K562 (cell line): ENCODE measurements around the gene THAP8. TPM values are rescaled to one million over a fixed set of nuclear protein-coding genes. Genes with fewer than 3 reads are reported as not detected.

Experiments
- CBX8 ChIP-seq: fragments of 200-600 bp; sonication (generic); IDR thresholded peaks from 2 replicates; pipeline ENCODE4 v1.6.1; 2012; ENCODE audit warnings: borderline replicate concordance, mixed run types, low read depth, mild to moderate bottlenecking, moderate library complexity, mixed read lengths, low read length, control low read depth, inconsistent platforms; ENCODE audit not compliant: poor library complexity, severe bottlenecking; ENCODE audit errors: extremely low read depth
- FOXA1 ChIP-seq: fragments of 450-650 bp; IDR thresholded peaks from 2 replicates; pipeline ENCODE4 v1.6.1; 2016; ENCODE audit warnings: mild to moderate bottlenecking, borderline replicate concordance
- SIX5 ChIP-seq, 2 experiments: IDR thresholded peaks; 2 replicates each; pipeline ENCODE4 v1.6.1; 2011; ENCODE audit warnings: low read length in 2 of 2, borderline replicate concordance in 1 of 2, low read depth in 1 of 2, mild to moderate bottlenecking in 1 of 2, moderate library complexity in 1 of 2; ENCODE audit not compliant: insufficient read depth in 1 of 2
- polyA plus RNA-seq, 8 experiments: library from polyadenylated mRNA; depleted of rRNA in 4 of 8; stranded (reverse) in 5 of 8; unstranded in 3 of 8; fragments of >200 nt; fragmentation: Nextera tagmentation in 2 of 8; fragmentation: Illumina TruSeq in 1 of 8; extraction: Ambion mirVana in 2 of 8; extraction: Trizol in 1 of 8; gene quantifications; 2 replicates each; pipeline versions ENCODE4 v1.2.1 to v1.2.3, GENCODE V29; 2011 to 2014; ENCODE audit warnings: inconsistent platforms in 1 of 8, missing spikeins in 1 of 8
- total RNA-seq, 7 experiments: library from RNA; depleted of rRNA in 6 of 7; stranded (reverse); fragments of >200 nt in 6 of 7; fragmentation: Illumina TruSeq in 2 of 7; extraction: Trizol in 2 of 7; gene quantifications; 2 replicates each; pipeline versions ENCODE4 v1.2.1 to v1.2.3, GENCODE V29; 2011 to 2021; ENCODE audit warnings: low replicate concordance in 1 of 7
- TF ChIP-seq, protein P1 (sequence below), 2 experiments: fragments of 450-650 bp; formaldehyde crosslinking in 1 of 2; IDR thresholded peaks; 2 replicates each; pipeline versions ENCODE4 v1.4.0 to v1.6.1; 2014 to 2020; ENCODE audit warnings: mild to moderate bottlenecking in 2 of 2, borderline replicate concordance in 1 of 2, low read depth in 1 of 2
- TF ChIP-seq, protein P2 (sequence below): fragments of 250-450 bp; sonication (Bioruptor Pico); IDR thresholded peaks from 2 replicates; pipeline ENCODE4 v1.6.1; 2021; ENCODE audit warnings: mild to moderate bottlenecking
- TF ChIP-seq, protein P3 (sequence below): fragments of 200-600 bp; sonication (generic); IDR thresholded peaks from one replicate; pipeline ENCODE4 v1.6.1; 2012; ENCODE audit warnings: mild to moderate bottlenecking, low read depth, low read length, inconsistent platforms

The THAP8 gene
- total and polyA plus RNA-seq, 9 of the 15 experiments (the other 6 are each of a cell fraction or from before 2014, with no cell fraction given) = 0.11 to 2.0 (median 0.94) TPM

DNA sequence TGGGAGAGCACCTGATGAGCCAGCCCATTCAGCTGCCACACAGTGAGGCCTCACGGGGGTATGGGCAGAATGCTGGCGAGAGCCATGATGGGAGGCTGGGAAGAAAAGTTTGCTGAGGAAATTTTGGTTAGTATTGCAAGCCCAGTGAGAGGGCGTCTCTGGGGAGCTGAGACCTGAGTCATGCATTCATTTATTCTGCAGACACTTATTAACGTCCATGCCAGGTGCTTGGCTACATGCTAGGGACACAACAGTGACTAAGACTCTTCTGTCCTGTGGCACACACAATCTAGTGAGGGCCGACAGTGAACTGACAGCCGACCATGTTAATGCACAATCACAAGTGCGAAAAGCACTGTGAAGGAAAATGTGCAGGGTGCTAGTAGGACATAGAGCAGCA, 27.8 kb upstream of the THAP8 start (continued):
- TF ChIP-seq, protein P1, sequence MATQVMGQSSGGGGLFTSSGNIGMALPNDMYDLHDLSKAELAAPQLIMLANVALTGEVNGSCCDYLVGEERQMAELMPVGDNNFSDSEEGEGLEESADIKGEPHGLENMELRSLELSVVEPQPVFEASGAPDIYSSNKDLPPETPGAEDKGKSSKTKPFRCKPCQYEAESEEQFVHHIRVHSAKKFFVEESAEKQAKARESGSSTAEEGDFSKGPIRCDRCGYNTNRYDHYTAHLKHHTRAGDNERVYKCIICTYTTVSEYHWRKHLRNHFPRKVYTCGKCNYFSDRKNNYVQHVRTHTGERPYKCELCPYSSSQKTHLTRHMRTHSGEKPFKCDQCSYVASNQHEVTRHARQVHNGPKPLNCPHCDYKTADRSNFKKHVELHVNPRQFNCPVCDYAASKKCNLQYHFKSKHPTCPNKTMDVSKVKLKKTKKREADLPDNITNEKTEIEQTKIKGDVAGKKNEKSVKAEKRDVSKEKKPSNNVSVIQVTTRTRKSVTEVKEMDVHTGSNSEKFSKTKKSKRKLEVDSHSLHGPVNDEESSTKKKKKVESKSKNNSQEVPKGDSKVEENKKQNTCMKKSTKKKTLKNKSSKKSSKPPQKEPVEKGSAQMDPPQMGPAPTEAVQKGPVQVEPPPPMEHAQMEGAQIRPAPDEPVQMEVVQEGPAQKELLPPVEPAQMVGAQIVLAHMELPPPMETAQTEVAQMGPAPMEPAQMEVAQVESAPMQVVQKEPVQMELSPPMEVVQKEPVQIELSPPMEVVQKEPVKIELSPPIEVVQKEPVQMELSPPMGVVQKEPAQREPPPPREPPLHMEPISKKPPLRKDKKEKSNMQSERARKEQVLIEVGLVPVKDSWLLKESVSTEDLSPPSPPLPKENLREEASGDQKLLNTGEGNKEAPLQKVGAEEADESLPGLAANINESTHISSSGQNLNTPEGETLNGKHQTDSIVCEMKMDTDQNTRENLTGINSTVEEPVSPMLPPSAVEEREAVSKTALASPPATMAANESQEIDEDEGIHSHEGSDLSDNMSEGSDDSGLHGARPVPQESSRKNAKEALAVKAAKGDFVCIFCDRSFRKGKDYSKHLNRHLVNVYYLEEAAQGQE (IDR thresholded peaks at IDR 0.05; ENCODE audit: borderline replicate concordance) = no peak
- TF ChIP-seq, protein P1 (CRISPR knock-in tag; IDR thresholded peaks at IDR 0.05; ENCODE audit: low read depth) = no peak
- TF ChIP-seq CBX8 = no peak
- TF ChIP-seq, protein P2, sequence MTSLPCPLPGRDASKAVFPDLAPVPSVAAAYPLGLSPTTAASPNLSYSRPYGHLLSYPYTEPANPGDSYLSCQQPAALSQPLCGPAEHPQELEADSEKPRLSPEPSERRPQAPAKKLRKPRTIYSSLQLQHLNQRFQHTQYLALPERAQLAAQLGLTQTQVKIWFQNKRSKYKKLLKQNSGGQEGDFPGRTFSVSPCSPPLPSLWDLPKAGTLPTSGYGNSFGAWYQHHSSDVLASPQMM = no peak
- TF ChIP-seq SIX5 (IDR thresholded peaks at IDR 0.05; ENCODE audit: borderline replicate concordance in 1 of 2, insufficient read depth in 1 of 2, low read depth in 1 of 2, low read length in 2 of 2) = no peak
- TF ChIP-seq, protein P3, sequence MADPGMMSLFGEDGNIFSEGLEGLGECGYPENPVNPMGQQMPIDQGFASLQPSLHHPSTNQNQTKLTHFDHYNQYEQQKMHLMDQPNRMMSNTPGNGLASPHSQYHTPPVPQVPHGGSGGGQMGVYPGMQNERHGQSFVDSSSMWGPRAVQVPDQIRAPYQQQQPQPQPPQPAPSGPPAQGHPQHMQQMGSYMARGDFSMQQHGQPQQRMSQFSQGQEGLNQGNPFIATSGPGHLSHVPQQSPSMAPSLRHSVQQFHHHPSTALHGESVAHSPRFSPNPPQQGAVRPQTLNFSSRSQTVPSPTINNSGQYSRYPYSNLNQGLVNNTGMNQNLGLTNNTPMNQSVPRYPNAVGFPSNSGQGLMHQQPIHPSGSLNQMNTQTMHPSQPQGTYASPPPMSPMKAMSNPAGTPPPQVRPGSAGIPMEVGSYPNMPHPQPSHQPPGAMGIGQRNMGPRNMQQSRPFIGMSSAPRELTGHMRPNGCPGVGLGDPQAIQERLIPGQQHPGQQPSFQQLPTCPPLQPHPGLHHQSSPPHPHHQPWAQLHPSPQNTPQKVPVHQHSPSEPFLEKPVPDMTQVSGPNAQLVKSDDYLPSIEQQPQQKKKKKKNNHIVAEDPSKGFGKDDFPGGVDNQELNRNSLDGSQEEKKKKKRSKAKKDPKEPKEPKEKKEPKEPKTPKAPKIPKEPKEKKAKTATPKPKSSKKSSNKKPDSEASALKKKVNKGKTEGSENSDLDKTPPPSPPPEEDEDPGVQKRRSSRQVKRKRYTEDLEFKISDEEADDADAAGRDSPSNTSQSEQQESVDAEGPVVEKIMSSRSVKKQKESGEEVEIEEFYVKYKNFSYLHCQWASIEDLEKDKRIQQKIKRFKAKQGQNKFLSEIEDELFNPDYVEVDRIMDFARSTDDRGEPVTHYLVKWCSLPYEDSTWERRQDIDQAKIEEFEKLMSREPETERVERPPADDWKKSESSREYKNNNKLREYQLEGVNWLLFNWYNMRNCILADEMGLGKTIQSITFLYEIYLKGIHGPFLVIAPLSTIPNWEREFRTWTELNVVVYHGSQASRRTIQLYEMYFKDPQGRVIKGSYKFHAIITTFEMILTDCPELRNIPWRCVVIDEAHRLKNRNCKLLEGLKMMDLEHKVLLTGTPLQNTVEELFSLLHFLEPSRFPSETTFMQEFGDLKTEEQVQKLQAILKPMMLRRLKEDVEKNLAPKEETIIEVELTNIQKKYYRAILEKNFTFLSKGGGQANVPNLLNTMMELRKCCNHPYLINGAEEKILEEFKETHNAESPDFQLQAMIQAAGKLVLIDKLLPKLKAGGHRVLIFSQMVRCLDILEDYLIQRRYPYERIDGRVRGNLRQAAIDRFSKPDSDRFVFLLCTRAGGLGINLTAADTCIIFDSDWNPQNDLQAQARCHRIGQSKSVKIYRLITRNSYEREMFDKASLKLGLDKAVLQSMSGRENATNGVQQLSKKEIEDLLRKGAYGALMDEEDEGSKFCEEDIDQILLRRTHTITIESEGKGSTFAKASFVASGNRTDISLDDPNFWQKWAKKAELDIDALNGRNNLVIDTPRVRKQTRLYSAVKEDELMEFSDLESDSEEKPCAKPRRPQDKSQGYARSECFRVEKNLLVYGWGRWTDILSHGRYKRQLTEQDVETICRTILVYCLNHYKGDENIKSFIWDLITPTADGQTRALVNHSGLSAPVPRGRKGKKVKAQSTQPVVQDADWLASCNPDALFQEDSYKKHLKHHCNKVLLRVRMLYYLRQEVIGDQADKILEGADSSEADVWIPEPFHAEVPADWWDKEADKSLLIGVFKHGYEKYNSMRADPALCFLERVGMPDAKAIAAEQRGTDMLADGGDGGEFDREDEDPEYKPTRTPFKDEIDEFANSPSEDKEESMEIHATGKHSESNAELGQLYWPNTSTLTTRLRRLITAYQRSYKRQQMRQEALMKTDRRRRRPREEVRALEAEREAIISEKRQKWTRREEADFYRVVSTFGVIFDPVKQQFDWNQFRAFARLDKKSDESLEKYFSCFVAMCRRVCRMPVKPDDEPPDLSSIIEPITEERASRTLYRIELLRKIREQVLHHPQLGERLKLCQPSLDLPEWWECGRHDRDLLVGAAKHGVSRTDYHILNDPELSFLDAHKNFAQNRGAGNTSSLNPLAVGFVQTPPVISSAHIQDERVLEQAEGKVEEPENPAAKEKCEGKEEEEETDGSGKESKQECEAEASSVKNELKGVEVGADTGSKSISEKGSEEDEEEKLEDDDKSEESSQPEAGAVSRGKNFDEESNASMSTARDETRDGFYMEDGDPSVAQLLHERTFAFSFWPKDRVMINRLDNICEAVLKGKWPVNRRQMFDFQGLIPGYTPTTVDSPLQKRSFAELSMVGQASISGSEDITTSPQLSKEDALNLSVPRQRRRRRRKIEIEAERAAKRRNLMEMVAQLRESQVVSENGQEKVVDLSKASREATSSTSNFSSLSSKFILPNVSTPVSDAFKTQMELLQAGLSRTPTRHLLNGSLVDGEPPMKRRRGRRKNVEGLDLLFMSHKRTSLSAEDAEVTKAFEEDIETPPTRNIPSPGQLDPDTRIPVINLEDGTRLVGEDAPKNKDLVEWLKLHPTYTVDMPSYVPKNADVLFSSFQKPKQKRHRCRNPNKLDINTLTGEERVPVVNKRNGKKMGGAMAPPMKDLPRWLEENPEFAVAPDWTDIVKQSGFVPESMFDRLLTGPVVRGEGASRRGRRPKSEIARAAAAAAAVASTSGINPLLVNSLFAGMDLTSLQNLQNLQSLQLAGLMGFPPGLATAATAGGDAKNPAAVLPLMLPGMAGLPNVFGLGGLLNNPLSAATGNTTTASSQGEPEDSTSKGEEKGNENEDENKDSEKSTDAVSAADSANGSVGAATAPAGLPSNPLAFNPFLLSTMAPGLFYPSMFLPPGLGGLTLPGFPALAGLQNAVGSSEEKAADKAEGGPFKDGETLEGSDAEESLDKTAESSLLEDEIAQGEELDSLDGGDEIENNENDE = no peak
- TF ChIP-seq FOXA1 = no peak
